GM12874 (cell line): ENCODE measurements around the gene SLF2.

ENCODE experiments used
- CTCF ChIP-seq: IDR thresholded peaks from 2 replicates; pipeline ENCODE4 v1.5.1; 2011; ENCODE audit warnings: low read depth, mild to moderate bottlenecking, control low read depth, low read length, moderate library complexity; ENCODE audit not compliant: insufficient read depth

Gene SLF2

DNA sequence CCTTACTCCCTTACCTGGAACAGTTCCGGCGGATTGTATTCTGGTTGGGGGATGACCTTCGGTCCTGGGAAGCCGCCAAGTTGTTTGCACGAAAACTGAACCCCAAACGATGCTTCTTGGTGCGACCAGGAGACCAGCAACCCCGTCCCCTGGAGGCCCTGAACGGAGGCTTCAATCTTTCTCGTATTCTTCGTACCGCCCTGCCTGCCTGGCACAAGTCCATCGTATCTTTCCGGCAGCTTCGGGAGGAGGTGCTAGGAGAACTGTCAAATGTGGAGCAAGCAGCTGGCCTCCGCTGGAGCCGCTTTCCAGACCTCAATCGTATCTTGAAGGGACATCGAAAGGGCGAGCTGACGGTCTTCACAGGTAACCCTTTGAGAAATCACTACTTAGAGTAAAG is 76.3 kb downstream of the SLF2 start:
- no peak for TF ChIP-seq CTCF

- 0 out of 2 replicates have a peak, but pooled peaks have one; percentile 3 for TF ChIP-seq CTCF
Observed at GRCh38 chr10:100993986-100994708, 81.4 kb downstream of the SLF2 start.

DNA sequence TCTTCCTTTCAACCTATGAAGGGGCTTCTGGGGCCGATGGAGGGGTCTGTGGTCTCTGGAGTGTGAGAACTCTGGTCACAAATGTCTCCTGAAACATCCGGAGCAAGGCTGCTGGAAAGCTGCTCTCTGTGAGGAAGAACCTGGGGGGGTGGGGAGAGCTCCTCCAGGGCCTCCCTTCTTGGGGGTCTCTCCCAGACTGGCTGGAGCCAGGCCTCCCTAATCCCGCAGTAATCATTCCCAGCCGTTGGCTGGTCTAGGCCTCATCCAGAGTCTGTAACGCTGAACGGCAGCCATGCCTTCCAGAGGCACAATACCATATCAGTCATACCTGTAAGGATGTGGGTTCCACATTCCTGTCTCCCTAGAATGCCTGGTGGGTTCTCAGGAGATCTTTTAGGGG is 82.4 kb downstream of the SLF2 start:
- no peak for TF ChIP-seq CTCF

- TF ChIP-seq CTCF: no peak
Observed at GRCh38 chr10:100996678-100997359, 84.1 kb downstream of the SLF2 start.

DNA sequence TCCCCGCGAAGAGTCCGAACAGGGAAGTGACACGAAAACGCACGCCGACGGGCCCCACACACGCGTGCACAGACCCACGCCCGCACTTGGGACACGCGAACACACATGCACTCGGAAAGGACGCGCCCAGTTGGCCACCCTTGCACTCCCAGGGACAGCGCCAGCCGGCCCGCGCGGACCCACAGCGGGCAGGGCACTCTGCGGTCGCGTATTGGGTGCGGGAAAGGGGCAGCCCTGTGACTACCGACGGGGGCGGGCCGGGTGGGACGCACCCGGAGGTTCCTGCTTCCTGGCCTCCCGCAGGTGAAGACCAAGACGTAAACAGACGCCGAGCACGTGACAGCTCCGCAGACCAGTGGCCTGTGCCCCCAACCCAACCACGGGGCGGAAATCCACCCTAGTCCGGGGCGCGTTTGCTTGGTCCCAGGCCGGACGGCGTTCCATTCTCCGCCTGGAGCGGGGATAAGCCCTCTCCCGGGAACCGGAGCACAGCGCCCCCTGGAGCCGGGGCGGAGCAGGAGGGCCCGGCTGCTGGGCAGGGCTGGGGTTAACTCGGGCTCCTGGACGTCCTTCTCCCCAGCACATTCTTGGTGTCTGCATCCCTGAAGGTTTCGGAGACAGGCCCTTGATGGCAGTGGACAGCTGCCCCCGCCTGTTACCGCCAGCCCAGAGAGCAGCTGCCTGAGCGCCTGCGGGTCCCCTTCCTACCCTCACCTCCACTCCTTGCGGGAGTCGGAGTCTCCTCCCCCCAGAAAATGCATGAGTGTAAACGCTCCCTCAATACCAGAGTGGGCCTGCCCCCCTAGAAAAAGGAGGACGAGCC is 84.8 kb downstream of the SLF2 start:
- peak; percentile 92 for TF ChIP-seq CTCF

DNA sequence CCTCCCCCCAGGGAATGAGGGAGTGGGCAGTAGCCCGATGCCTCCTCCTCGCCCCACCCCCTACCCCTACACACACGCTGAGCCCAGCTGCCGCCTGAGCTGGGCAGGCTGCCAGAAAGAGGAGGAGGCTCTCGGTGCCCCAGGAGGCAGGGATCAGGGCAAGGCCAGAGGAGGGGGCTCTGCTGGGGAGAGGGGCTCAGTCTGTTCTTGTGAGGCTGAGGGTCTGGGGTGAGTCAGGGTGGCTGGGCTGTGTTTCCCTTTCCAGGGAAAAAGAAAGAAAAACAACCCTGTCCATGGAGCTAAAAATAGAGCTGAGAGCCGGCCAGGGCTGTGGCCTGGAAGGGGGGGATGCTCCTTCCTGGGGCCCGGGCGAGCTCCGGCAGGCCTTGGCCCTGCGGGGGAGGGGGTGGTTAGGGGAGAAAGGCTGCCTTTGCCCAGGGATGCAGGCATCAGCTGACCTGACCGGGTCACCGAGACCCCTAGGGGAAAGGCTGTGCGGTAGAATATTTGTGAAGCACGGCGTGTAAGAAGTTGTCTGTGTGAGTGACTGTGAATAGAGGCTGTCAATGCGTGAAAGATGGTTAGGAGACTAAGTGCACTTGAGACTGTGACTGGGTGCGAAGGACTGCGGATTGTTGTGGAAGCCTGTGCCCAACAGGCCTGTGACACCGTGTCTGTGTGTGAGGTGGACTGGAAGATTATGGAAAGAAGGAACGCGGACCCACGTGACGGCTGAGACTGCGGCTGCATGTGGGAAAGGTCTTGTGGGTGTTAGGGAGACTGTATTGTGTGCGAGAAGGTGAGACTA is 85.6 kb downstream of the SLF2 start:
- no peak for TF ChIP-seq CTCF
